ENCODE data around the gene ABCB10.
A peak's percentile ranks its signal among the peaks of the same experiment; 100 is the strongest.
"Not testable (repeated sequence)": the region's sequence is repeated elsewhere in the genome, so short reads cannot be mapped to it uniquely, and the experiment has no call there.

ABCB10 gene

DNA sequence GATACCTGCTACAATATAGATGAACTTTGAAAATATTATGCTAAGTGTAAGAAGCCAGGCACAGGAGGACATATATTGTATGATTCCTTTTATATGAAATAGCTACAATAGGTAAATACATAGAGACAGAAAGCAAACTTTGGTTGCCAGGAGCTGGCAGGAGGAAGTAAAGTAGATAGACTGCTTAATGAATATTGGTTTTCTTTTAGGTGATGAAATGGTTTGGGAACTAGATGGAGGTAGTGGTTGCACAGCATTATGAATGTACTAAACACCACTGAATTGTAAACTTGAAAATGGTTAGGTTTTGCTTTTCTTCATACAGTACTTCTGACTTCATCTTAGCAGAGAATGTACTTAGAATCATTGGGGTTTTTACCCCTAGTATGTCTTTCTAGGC lies 21.5 kb downstream of the ABCB10 start:
- no peak overlapping the region for H3K4me3 ChIP-seq (ENCODE audit: extremely low read depth, insufficient read depth, low read length, poor library complexity, severe bottlenecking)
- H3K9me3 ChIP-seq (ENCODE audit: control insufficient read depth, low read length) = no peaks in the 10 kb centered on the region
- H3K27ac ChIP-seq (ENCODE audit: low read depth, low read length, severe bottlenecking) = no peak overlapping the region
- H3K4me1 ChIP-seq (ENCODE audit: control insufficient read depth, insufficient read depth, low read length, poor library complexity, severe bottlenecking) = no peaks in the 10 kb centered on the region
- H3K36me3 ChIP-seq (ENCODE audit: control insufficient read depth, insufficient read depth, low read length) = peaks cover 64% of the 10 kb centered on the region

DNA sequence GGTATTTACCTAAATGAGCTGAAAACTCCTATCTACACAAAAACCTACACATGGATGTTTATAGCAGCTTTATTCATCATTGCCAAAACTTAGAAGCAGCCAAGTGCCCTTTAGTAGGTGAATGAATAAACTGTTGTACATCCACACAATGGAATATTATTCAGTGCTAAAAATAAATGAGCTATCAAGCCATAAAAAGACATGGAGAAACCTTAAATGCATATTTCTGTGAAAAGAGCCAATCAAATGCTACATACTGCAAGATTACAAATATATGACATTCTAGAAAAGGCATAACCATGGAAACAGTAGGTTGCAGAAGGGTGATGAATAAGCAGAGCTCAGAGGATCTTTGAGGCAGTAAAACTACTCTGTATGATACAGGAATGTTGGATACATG lies 23.3 kb downstream of the ABCB10 start:
- Histone ChIP-seq H3K36me3 (ENCODE audit: control insufficient read depth, insufficient read depth, low read length) (peaks cover 73% of the 10 kb centered on the region), H3K4me1 (ENCODE audit: control insufficient read depth, insufficient read depth, low read length, poor library complexity, severe bottlenecking) (no peaks in the 10 kb centered on the region), H3K4me3 (ENCODE audit: extremely low read depth, insufficient read depth, low read length, poor library complexity, severe bottlenecking) (no peak overlapping the region), H3K9me3 (ENCODE audit: control insufficient read depth, low read length) (no peaks in the 10 kb centered on the region), H3K27ac (ENCODE audit: low read depth, low read length, severe bottlenecking) (no peak overlapping the region)

DNA sequence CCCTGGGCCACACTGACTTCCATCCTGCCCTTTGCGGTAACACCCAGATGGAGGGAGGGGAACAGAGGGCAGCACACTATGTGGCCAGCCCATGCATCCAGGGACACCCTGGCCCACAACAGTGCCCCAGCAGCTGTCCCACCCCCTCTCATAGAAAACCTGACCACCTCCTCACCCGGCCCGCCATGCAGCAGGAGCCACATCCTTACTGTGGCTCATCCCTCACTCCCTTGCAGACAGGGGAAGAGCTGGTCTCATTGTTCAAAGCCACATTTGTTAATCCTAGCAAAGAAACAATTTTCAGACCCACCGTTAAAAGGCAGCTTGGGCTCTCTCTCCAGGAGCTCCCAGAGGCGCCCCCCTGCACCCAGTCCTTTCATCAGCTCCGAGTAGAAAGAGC lies 27.2 kb downstream of the ABCB10 start:
- Histone ChIP-seq H3K4me1 (ENCODE audit: control insufficient read depth, insufficient read depth, low read length, poor library complexity, severe bottlenecking) (no peaks in the 10 kb centered on the region), H3K4me3 (ENCODE audit: extremely low read depth, insufficient read depth, low read length, poor library complexity, severe bottlenecking) (no peak overlapping the region), H3K9me3 (ENCODE audit: control insufficient read depth, low read length) (no peaks in the 10 kb centered on the region), H3K27ac (ENCODE audit: low read depth, low read length, severe bottlenecking) (no peak overlapping the region), H3K36me3 (ENCODE audit: control insufficient read depth, insufficient read depth, low read length) (peaks cover 69% of the 10 kb centered on the region)
- 88 to 96% methylated on average over 4 to 6 of the region's 6 CpGs for WGBS, 2 experiments (ENCODE audit: insufficient coverage in 2 of 2)

DNA sequence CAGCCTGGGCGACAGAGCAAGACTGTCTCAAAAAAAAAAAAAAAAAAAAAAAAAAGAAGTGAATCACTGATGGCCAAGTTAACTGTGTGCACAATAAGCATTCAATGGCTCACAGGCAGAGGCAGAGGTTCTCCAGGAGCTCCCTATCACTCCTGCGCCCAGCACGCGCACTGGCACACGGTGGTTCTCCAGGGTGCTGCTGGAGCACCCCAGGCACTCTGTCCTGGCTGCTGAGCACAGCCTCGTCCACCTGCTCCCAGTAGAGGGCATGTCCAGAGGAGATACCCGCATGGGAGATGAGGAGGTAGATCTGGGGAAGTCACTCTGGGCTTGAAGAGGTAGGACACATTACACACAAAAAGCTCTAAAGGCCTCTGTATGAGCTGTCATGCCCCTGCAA lies 28.9 kb downstream of the ABCB10 start:
- H3K4me1 ChIP-seq (ENCODE audit: control insufficient read depth, insufficient read depth, low read length, poor library complexity, severe bottlenecking) = no peaks in the 10 kb centered on the region
- no peaks in the 10 kb centered on the region for H3K9me3 ChIP-seq (ENCODE audit: control insufficient read depth, low read length)
- no peak overlapping the region for H3K4me3 ChIP-seq (ENCODE audit: extremely low read depth, insufficient read depth, low read length, poor library complexity, severe bottlenecking)
- peaks cover 67% of the 10 kb centered on the region for H3K36me3 ChIP-seq (ENCODE audit: control insufficient read depth, insufficient read depth, low read length)
- WGBS, 2 experiments (ENCODE audit: insufficient coverage in 2 of 2) = 96 to 100% methylated on average over 4 of the region's 7 CpGs
- no peak overlapping the region for H3K27ac ChIP-seq (ENCODE audit: low read depth, low read length, severe bottlenecking)

DNA sequence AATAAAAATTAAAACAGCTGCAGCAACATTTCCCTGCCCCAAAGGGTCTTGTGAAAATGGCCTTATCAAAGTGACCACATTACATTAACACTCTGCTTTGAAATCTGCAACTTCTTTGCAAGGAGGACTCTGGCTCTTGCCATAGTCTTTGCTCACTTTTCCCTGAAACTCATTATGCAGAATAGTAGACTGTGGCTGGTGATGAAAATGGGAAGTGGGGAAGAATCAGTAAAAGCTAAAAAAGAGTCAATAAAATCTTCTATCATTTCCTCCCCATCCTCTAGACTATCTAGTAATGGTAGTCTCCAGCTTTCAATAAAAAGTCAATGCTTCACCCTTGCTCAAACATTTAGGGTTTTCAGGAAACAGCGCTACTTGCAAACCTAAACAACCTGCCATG lies 31.8 kb downstream of the ABCB10 start:
- Histone ChIP-seq H3K27ac (ENCODE audit: low read depth, low read length, severe bottlenecking) (no peak overlapping the region), H3K4me1 (ENCODE audit: control insufficient read depth, insufficient read depth, low read length, poor library complexity, severe bottlenecking) (no peaks in the 10 kb centered on the region), H3K36me3 (ENCODE audit: control insufficient read depth, insufficient read depth, low read length) (peaks cover 61% of the 10 kb centered on the region), H3K9me3 (ENCODE audit: control insufficient read depth, low read length) (no peaks in the 10 kb centered on the region), H3K4me3 (ENCODE audit: extremely low read depth, insufficient read depth, low read length, poor library complexity, severe bottlenecking) (no peak overlapping the region)
- no CpG with 5 or more reads among the region's 1 CpG for WGBS, 2 experiments (ENCODE audit: insufficient coverage in 2 of 2)

DNA sequence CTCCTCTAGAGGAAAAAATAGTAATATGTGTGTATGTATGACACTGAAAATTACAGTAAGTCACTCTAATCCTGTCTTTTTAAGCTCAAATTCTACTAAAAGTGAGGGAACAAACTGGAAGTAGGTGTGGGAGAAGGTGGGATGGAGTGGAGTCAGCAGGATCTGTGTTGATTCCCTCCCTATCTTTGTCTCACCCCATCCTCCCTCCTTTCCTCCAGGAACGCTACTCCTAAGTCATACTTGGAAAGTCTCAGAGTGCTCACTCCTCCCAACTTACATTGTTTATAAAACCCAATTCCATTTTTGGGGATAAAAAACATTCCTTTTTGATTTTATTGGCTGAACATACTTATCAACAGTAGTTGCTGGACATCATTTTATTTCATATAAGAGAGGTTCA lies 35.5 kb downstream of the ABCB10 start:
- H3K9me3 ChIP-seq (ENCODE audit: control insufficient read depth, low read length) = no peaks in the 10 kb centered on the region
- peaks cover 46% of the 10 kb centered on the region for H3K36me3 ChIP-seq (ENCODE audit: control insufficient read depth, insufficient read depth, low read length)
- 100% methylated on average over 1 of the region's 1 CpG; no CpG with 5 or more reads in 1 of the 2 experiments for WGBS, 2 experiments (ENCODE audit: insufficient coverage in 2 of 2)
- H3K4me1 ChIP-seq (ENCODE audit: control insufficient read depth, insufficient read depth, low read length, poor library complexity, severe bottlenecking) = no peaks in the 10 kb centered on the region
- H3K4me3 ChIP-seq (ENCODE audit: extremely low read depth, insufficient read depth, low read length, poor library complexity, severe bottlenecking) = no peak overlapping the region
- no peak overlapping the region for H3K27ac ChIP-seq (ENCODE audit: low read depth, low read length, severe bottlenecking)

DNA sequence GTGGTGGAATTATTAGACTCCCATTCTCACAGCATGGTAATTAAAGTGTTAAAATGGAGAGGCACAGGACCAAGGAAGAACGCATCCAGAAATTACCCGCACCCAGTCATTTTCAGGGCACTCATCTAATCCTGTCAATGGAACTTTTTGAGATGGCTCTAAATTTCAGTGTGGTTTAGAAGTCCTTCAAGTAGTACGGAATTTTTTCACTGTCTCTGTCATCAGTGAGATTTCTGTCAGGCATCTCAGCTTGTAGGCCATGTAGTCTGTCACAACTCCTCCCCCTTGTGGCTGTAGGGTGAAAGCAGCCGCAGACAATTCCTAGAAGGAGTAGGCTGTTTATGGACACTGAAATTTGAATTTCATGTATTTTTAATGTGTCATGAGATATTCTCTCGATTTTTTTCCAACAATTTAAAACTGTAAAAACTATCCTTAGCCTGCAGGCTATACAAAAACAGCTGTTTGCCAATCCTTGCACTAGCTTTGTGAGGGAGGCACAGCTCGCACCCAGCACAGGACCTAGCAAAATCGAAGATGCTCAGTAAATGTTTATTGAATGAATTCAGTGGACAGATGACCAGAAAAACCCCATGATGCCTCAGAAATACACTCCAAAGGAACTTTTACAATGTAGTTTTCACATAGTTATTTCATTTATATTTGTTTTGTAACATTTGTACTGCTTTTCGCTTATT lies 43.8 kb downstream of the ABCB10 start:
- no peak overlapping the region for H3K27ac ChIP-seq (ENCODE audit: low read depth, low read length, severe bottlenecking)
- 56 to 61% methylated on average over 3 of the region's 8 CpGs for WGBS, 2 experiments (ENCODE audit: insufficient coverage in 2 of 2)
- no peaks in the 10 kb centered on the region for H3K4me1 ChIP-seq (ENCODE audit: control insufficient read depth, insufficient read depth, low read length, poor library complexity, severe bottlenecking)
- no peak overlapping the region for H3K4me3 ChIP-seq (ENCODE audit: extremely low read depth, insufficient read depth, low read length, poor library complexity, severe bottlenecking)
- no peaks in the 10 kb centered on the region for H3K9me3 ChIP-seq (ENCODE audit: control insufficient read depth, low read length)
- H3K36me3 ChIP-seq (ENCODE audit: control insufficient read depth, insufficient read depth, low read length) = peaks cover 8% of the 10 kb centered on the region

DNA sequence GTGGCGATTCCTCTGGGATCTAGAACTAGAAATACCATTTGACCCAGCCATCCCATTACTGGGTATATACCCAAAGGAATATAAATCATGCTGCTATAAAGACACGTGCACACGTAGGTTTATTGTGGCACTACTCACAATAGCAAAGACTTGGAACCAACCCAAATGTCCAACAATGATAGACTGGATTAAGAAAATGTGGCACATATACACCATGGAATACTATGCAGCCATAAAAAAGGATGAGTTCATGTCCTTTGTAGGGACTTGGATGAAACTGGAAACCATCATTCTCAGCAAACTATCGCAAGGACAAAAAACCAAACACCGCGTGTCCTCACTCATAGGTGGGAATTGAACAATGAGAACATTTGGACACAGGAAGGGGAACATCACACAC lies 46.9 kb downstream of the ABCB10 start:
- not testable (repeated sequence) for H3K27ac ChIP-seq (ENCODE audit: low read depth, low read length, severe bottlenecking); H3K4me3 ChIP-seq (ENCODE audit: extremely low read depth, insufficient read depth, low read length, poor library complexity, severe bottlenecking); H3K4me1 ChIP-seq (ENCODE audit: control insufficient read depth, insufficient read depth, low read length, poor library complexity, severe bottlenecking); H3K36me3 ChIP-seq (ENCODE audit: control insufficient read depth, insufficient read depth, low read length); H3K9me3 ChIP-seq (ENCODE audit: control insufficient read depth, low read length)
- no CpG with 5 or more reads among the region's 6 CpGs for WGBS, 2 experiments (ENCODE audit: insufficient coverage in 2 of 2)

DNA sequence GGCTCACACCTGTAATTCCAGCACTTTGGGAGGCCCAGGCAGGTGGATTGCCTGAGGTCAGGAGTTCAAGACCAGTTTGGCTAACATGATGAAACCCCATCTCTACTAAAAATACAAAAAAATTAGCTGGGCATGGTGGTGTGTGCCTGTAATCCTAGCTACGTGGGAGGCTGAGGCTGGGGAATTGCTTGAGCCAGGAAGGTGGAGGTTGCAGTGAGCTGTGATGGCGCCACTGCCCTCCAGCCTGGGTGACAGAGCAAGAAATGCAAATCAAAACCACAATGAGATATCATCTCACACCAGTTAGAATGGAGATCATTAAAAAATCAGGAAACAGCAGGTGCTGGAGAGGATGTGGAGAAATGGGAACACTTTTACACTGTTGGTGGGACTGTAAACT lies 47.3 kb downstream of the ABCB10 start:
- H3K4me3 ChIP-seq (ENCODE audit: extremely low read depth, insufficient read depth, low read length, poor library complexity, severe bottlenecking); H3K27ac ChIP-seq (ENCODE audit: low read depth, low read length, severe bottlenecking); H3K4me1 ChIP-seq (ENCODE audit: control insufficient read depth, insufficient read depth, low read length, poor library complexity, severe bottlenecking); H3K9me3 ChIP-seq (ENCODE audit: control insufficient read depth, low read length); H3K36me3 ChIP-seq (ENCODE audit: control insufficient read depth, insufficient read depth, low read length): not testable (repeated sequence)
- no CpG with 5 or more reads among the region's 2 CpGs for WGBS, 2 experiments (ENCODE audit: insufficient coverage in 2 of 2)

DNA sequence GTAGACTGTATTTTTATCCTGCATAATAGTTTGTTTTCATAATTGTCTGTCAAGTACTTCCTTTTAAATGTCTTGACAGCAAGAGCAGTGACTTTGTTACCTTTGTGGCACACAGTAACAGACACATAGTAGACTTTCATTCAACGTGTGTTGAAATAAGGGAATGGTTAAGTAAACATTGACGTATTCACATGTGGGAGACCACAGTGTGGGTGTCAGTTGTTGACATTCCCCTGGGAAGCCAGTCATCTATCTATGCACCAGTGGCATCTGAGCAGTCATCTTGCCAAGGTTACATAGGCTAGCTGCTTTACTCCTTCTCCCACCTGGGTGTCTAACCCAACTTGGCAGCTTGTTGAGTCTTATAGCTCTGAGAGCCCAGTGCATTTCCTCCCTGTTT lies 48.9 kb downstream of the ABCB10 start:
- Histone ChIP-seq H3K27ac (ENCODE audit: low read depth, low read length, severe bottlenecking) (no peak overlapping the region), H3K36me3 (ENCODE audit: control insufficient read depth, insufficient read depth, low read length) (peaks cover 11% of the 10 kb centered on the region), H3K9me3 (ENCODE audit: control insufficient read depth, low read length) (no peaks in the 10 kb centered on the region), H3K4me3 (ENCODE audit: extremely low read depth, insufficient read depth, low read length, poor library complexity, severe bottlenecking) (no peak overlapping the region), H3K4me1 (ENCODE audit: control insufficient read depth, insufficient read depth, low read length, poor library complexity, severe bottlenecking) (peaks cover 4% of the 10 kb centered on the region)
- 100% methylated on average over 1 of the region's 2 CpGs; no CpG with 5 or more reads in 1 of the 2 experiments for WGBS, 2 experiments (ENCODE audit: insufficient coverage in 2 of 2)

DNA sequence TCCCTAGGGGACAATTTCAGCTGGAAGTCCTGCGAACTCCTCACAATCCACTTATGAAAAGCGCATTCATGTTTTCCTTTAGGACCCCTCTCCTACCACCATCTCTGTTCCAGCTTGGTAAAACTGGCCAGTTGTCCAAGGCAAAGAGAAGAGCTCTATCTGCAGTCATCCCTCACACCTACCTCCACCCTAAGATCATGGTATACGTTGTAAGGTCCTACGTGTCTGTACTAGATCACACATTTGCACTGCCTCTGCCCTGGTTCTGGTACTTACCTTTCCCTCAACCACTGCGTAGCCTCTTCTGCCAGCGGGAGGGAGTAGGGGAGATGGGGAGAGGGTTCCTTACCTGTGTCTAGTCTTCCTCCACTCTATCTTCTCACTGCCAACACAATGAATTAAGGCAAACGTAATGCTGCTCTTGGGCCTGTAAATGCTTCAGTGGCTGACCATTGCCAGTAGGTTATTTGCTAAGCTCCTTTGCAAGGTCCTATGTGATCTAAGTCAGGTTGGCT lies 49.6 kb downstream of the ABCB10 start:
- 95 to 100% methylated on average over 2 to 3 of the region's 7 CpGs for WGBS, 2 experiments (ENCODE audit: insufficient coverage in 2 of 2)

More for the DNA sequence above, 49.6 kb downstream of the ABCB10 start:
- Histone ChIP-seq H3K4me1 (ENCODE audit: control insufficient read depth, insufficient read depth, low read length, poor library complexity, severe bottlenecking) (peaks cover 4% of the 10 kb centered on the region), H3K9me3 (ENCODE audit: control insufficient read depth, low read length) (no peaks in the 10 kb centered on the region), H3K36me3 (ENCODE audit: control insufficient read depth, insufficient read depth, low read length) (peaks cover 15% of the 10 kb centered on the region), H3K27ac (ENCODE audit: low read depth, low read length, severe bottlenecking) (peak overlapping the region; percentile 95), H3K4me3 (ENCODE audit: extremely low read depth, insufficient read depth, low read length, poor library complexity, severe bottlenecking) (peak overlapping the region; percentile 93)
